Fibroblast of pulmonary artery (primary cell): ENCODE results near the gene COL26A1.

Experiments used
- DNase-seq: peaks from one replicate; pipeline ENCODE4 v3.0.0-alpha.2; 2010; ENCODE audit warnings: low read depth
- H3K4me3 ChIP-seq: replicated peaks from 2 replicates; pipeline ENCODE4 v1.5.1; 2011; ENCODE audit warnings: low read depth, mild to moderate bottlenecking, control low read depth, low read length, moderate library complexity
- CTCF ChIP-seq: IDR thresholded peaks from 2 replicates; pipeline ENCODE4 v1.5.1; 2011; ENCODE audit warnings: mild to moderate bottlenecking, control low read depth, low read length, inconsistent platforms; ENCODE audit errors: missing control alignments

Gene COL26A1

GRCh38 chr7:101562531-101563197 lies 200.0 kb downstream of the COL26A1 start:
- DNase-seq = no peak
- TF ChIP-seq CTCF = no peak
- H3K4me3 ChIP-seq = no peak overlapping the region

GRCh38 chr7:101563198-101563901 lies 200.7 kb downstream of the COL26A1 start:
- no peak for DNase-seq
- H3K4me3 ChIP-seq = no peak overlapping the region
- TF ChIP-seq CTCF = no peak

GRCh38 chr7:101563943-101564777 lies 201.5 kb downstream of the COL26A1 start:
- no peak for TF ChIP-seq CTCF
- no peak overlapping the region for H3K4me3 ChIP-seq
- DNase-seq = no peak

GRCh38 chr7:101564778-101565211 lies 202.1 kb downstream of the COL26A1 start:
- no peak for TF ChIP-seq CTCF
- DNase-seq = no peak
- no peak overlapping the region for H3K4me3 ChIP-seq

GRCh38 chr7:101565601-101566209 lies 203.0 kb downstream of the COL26A1 start:
- no peak overlapping the region for H3K4me3 ChIP-seq
- no peak for DNase-seq
- TF ChIP-seq CTCF = no peak

- DNase-seq = no peak
- H3K4me3 ChIP-seq = no peak overlapping the region
- TF ChIP-seq CTCF = no peak
Measured at GRCh38 chr7:101567230-101567629, 204.6 kb downstream of the COL26A1 start.
